HepG2 (cell line): ENCODE data around the gene TUBB. TPM values are rescaled to one million over a fixed set of nuclear protein-coding genes. Genes with fewer than 3 reads are reported as not detected.

Source experiments
- GZF1 ChIP-seq: sonication (generic); formaldehyde crosslinking; IDR thresholded peaks from 2 replicates; pipeline ENCODE4 v1.5.1; 2020; ENCODE audit warnings: mild to moderate bottlenecking, missing genetic modification reagents
- HOXA7 ChIP-seq: sonication (generic); formaldehyde crosslinking; IDR thresholded peaks from 2 replicates; pipeline ENCODE4 v1.8.1; 2022; ENCODE audit warnings: mild to moderate bottlenecking, missing genetic modification reagents, moderate library complexity
- IKZF5 ChIP-seq: IDR thresholded peaks from 2 replicates; pipeline ENCODE4 v1.6.1; 2018; ENCODE audit warnings: missing genetic modification reagents, mild to moderate bottlenecking, missing compliant biosample characterization
- JDP2 ChIP-seq: sonication (generic); formaldehyde crosslinking; IDR thresholded peaks from 2 replicates; pipeline ENCODE4 v1.8.1; 2022; ENCODE audit warnings: missing genetic modification reagents, borderline replicate concordance
- KAT8 ChIP-seq: IDR thresholded peaks from 2 replicates; pipeline ENCODE4 v1.6.1; 2016; ENCODE audit warnings: missing genetic modification reagents, missing compliant biosample characterization
- KLF11 ChIP-seq: IDR thresholded peaks from 2 replicates; pipeline ENCODE4 v1.6.1; 2016; ENCODE audit warnings: missing compliant biosample characterization
- MBNL3 ChIP-seq: fragments of 250-450 bp; sonication (Bioruptor Pico); conservative IDR thresholded peaks from 2 replicates; pipeline ENCODE4 v1.8.0; 2022; ENCODE audit warnings: mild to moderate bottlenecking, inconsistent platforms
- MEIS1 ChIP-seq: sonication (generic); formaldehyde crosslinking; IDR thresholded peaks from 2 replicates; pipeline ENCODE4 v1.9.0; 2021; ENCODE audit warnings: mild to moderate bottlenecking, missing genetic modification reagents, moderate library complexity, borderline replicate concordance
- MXD4 ChIP-seq: IDR thresholded peaks from 2 replicates; pipeline ENCODE4 v1.6.1; 2016; ENCODE audit warnings: mild to moderate bottlenecking, missing biosample characterization, missing genetic modification reagents
- PLRG1 ChIP-seq: fragments of 450-650 bp; conservative IDR thresholded peaks from 2 replicates; pipeline ENCODE4 v1.6.1; 2016
- PRMT3 ChIP-seq: sonication (generic); formaldehyde crosslinking; IDR thresholded peaks from 2 replicates; pipeline ENCODE4 v1.8.1; 2022; ENCODE audit warnings: low read depth, mild to moderate bottlenecking, moderate library complexity, missing genetic modification reagents, borderline replicate concordance
- RXRB ChIP-seq: IDR thresholded peaks from 2 replicates; pipeline ENCODE4 v1.6.1; 2016; ENCODE audit warnings: borderline replicate concordance, missing genetic modification reagents, missing compliant biosample characterization
- SP1 ChIP-seq, 2 experiments: fragments of 450-650 bp in 1 of 2; sonication (generic) in 1 of 2; formaldehyde crosslinking in 1 of 2; IDR thresholded peaks; 2 replicates each; pipeline versions ENCODE4 v1.4.0 to v1.6.1; 2016 to 2020; ENCODE audit warnings: missing genetic modification reagents in 1 of 2
- TFAP4 ChIP-seq: sonication (generic); IDR thresholded peaks from 2 replicates; pipeline ENCODE4 v1.6.1; 2016; ENCODE audit warnings: low read depth, borderline replicate concordance
- ZBTB1 ChIP-seq: sonication (generic); formaldehyde crosslinking; IDR thresholded peaks from 2 replicates; pipeline ENCODE4 v1.4.0; 2020; ENCODE audit warnings: missing genetic modification reagents, borderline replicate concordance
- ZBTB26 ChIP-seq: IDR thresholded peaks from 2 replicates; pipeline ENCODE4 v1.6.1; 2016; ENCODE audit warnings: missing compliant biosample characterization, missing genetic modification reagents, borderline replicate concordance
- ZMYM4 ChIP-seq: sonication (generic); formaldehyde crosslinking; IDR thresholded peaks from 2 replicates; pipeline ENCODE4 v1.8.1; 2023; ENCODE audit warnings: mild to moderate bottlenecking, missing genetic modification reagents
- ZNF160 ChIP-seq: sonication (generic); formaldehyde crosslinking; IDR thresholded peaks from 2 replicates; pipeline ENCODE4 v1.8.0; 2022; ENCODE audit warnings: mild to moderate bottlenecking, inconsistent platforms, missing genetic modification reagents
- ZNF562 ChIP-seq: sonication (generic); formaldehyde crosslinking; IDR thresholded peaks from 2 replicates; pipeline ENCODE4 v1.8.0; 2022; ENCODE audit warnings: missing genetic modification reagents, borderline replicate concordance
- ZNF775 ChIP-seq: sonication (generic); formaldehyde crosslinking; IDR thresholded peaks from 2 replicates; pipeline ENCODE4 v1.4.0; 2020; ENCODE audit warnings: missing genetic modification reagents, mild to moderate bottlenecking, moderate library complexity, borderline replicate concordance
- ZNF841 ChIP-seq: sonication (generic); formaldehyde crosslinking; IDR thresholded peaks from 2 replicates; pipeline ENCODE4 v1.8.1; 2023; ENCODE audit warnings: missing genetic modification reagents, borderline replicate concordance
- polyA plus RNA-seq, 8 experiments: library from polyadenylated mRNA; depleted of rRNA in 3 of 8; stranded (reverse) in 7 of 8; unstranded in 1 of 8; fragments of >200 nt; fragmentation: Illumina TruSeq in 4 of 8; extraction: Trizol in 4 of 8; gene quantifications; 2 replicates each; pipeline versions ENCODE4 v1.2.1 to v1.2.3, GENCODE V29; 2011 to 2016; ENCODE audit warnings: low read depth in 4 of 8, missing spikeins in 1 of 8, mixed read lengths in 1 of 8; ENCODE audit not compliant: insufficient read depth in 1 of 8
- total RNA-seq, 5 experiments: library from RNA; depleted of rRNA; stranded (reverse); fragments of >200 nt; fragmentation: Illumina TruSeq; extraction: Trizol; gene quantifications; 2 replicates each; pipeline ENCODE4 v1.2.3, GENCODE V29; 2016; ENCODE audit warnings: low read depth in 1 of 5
- TF ChIP-seq, protein P1 (sequence below): sonication (generic); formaldehyde crosslinking; IDR thresholded peaks from 2 replicates; pipeline ENCODE4 v1.5.0; 2020; ENCODE audit warnings: missing genetic modification reagents
- TF ChIP-seq, protein P2 (sequence below): sonication (generic); formaldehyde crosslinking; IDR thresholded peaks from 2 replicates; pipeline ENCODE4 v1.8.0; 2022; ENCODE audit warnings: mild to moderate bottlenecking, missing genetic modification reagents

The TUBB gene
- total and polyA plus RNA-seq, 2 of the 13 experiments (the other 11 are each of a cell fraction or from before 2014, with no cell fraction given): 911 to 1,163 TPM

DNA sequence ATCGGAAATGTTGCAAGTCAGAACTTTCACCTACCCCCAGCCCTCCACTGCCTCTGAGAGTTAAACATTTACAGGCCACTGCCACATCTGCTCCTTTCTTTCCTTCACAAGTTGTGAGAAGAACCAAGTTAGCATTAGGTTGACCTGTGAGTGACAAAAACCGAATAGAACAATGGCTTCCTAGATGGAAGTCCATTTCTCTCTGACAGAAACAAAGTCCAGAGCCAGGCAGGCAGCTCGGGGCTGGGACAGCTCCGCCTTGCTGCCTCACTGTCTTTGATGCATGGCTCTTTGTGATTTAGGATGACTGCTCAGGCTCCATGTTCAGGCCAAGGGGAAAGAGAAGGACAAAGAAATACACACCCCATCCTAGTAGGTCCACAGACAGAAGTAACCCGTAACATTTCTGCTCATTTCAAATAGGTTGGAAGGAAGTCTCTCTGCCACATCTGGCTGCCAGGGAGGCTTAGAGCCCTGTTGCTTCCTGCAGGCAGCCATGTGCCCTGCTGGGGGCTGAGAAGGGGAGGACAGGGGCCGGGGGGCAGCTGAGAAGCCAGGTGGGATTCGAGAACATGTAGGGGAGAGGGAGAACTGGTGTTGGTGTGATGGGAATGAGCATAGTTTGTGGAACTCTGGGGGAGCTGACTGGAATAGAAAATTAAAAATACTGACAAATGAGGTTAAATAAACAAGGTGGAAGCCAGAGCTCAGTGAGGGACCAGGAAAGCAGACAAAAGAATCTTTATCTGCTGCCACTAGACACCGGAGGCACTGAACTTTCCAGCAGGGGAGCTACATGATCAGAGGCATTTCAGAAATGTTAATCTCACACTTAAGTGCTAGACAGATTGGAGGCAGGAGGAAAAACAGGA, 43.7 kb downstream of the TUBB start (continued):
- TF ChIP-seq GZF1 (CRISPR knock-in tag): no peak
- peak; percentile 73 for TF ChIP-seq TFAP4
- no peak for TF ChIP-seq ZNF562 (CRISPR knock-in tag)
- TF ChIP-seq MEIS1 (CRISPR knock-in tag): peak; percentile 26
- TF ChIP-seq MXD4 (CRISPR knock-in tag): peak; percentile 22; the same call in 1 of the 2 replicates
- 0 out of 2 replicates have a peak, but pooled peaks have one; percentile 25 for TF ChIP-seq ZBTB26 (CRISPR knock-in tag)
- TF ChIP-seq ZBTB1 (CRISPR knock-in tag): 0 out of 2 replicates have a peak, but pooled peaks have one; percentile 62
- TF ChIP-seq, protein P1, sequence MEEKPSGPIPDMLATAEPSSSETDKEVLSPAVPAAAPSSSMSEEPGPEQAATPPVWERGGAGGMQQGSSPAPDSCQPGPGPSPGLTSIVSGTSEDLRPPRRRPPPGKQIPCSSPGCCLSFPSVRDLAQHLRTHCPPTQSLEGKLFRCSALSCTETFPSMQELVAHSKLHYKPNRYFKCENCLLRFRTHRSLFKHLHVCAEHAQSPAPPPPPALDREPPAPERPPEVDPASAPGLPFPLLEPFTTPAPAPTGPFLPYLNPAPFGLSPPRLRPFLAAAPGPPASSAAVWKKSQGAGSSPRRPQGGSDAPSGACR (CRISPR knock-in tag): peak; percentile 97
- TF ChIP-seq IKZF5 (CRISPR knock-in tag): peak; percentile 46; the same call in 1 of the 2 replicates
- no peak for TF ChIP-seq MBNL3 (CRISPR knock-in tag)
- TF ChIP-seq ZNF775 (CRISPR knock-in tag): peak; percentile 71; the same call in 1 of the 2 replicates
- no peak for TF ChIP-seq SP1 (IDR thresholded peaks at IDR 0.05)
- no peak for TF ChIP-seq SP1 (CRISPR knock-in tag; IDR thresholded peaks at IDR 0.05)
- TF ChIP-seq JDP2 (CRISPR knock-in tag): peak; percentile 36; the same call in 1 of the 2 replicates
- peak; percentile 17 for TF ChIP-seq ZNF160 (CRISPR knock-in tag)
- TF ChIP-seq, protein P2, sequence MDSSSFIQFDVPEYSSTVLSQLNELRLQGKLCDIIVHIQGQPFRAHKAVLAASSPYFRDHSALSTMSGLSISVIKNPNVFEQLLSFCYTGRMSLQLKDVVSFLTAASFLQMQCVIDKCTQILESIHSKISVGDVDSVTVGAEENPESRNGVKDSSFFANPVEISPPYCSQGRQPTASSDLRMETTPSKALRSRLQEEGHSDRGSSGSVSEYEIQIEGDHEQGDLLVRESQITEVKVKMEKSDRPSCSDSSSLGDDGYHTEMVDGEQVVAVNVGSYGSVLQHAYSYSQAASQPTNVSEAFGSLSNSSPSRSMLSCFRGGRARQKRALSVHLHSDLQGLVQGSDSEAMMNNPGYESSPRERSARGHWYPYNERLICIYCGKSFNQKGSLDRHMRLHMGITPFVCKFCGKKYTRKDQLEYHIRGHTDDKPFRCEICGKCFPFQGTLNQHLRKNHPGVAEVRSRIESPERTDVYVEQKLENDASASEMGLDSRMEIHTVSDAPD: peak; percentile 78; the same call in 1 of the 2 replicates
- TF ChIP-seq KLF11: peak; percentile 18
- TF ChIP-seq PRMT3 (CRISPR knock-in tag): peak; percentile 66; the same call in 1 of the 2 replicates
- TF ChIP-seq ZMYM4 (CRISPR knock-in tag): peak; percentile 54
- peak; percentile 97 for TF ChIP-seq RXRB (CRISPR knock-in tag)
- peak; percentile 71 for TF ChIP-seq KAT8 (CRISPR knock-in tag)
- no peak for TF ChIP-seq HOXA7 (CRISPR knock-in tag)
- peak; percentile 71; the same call in 1 of the 2 replicates for TF ChIP-seq ZNF841 (CRISPR knock-in tag)
- no peak for TF ChIP-seq PLRG1
